GM19468 (cell line): Measurements from ENCODE around the gene MLIP.

Experiments used
- ATAC-seq: cut with Tn5 transposase; IDR thresholded peaks from one replicate; pipeline ENCODE4 v1.9.1; 2021; ENCODE audit warnings: mild to moderate bottlenecking, moderate library complexity, moderate number of reproducible peaks; ENCODE audit not compliant: unreplicated experiment; ENCODE audit errors: extremely low read depth

MLIP gene

DNA sequence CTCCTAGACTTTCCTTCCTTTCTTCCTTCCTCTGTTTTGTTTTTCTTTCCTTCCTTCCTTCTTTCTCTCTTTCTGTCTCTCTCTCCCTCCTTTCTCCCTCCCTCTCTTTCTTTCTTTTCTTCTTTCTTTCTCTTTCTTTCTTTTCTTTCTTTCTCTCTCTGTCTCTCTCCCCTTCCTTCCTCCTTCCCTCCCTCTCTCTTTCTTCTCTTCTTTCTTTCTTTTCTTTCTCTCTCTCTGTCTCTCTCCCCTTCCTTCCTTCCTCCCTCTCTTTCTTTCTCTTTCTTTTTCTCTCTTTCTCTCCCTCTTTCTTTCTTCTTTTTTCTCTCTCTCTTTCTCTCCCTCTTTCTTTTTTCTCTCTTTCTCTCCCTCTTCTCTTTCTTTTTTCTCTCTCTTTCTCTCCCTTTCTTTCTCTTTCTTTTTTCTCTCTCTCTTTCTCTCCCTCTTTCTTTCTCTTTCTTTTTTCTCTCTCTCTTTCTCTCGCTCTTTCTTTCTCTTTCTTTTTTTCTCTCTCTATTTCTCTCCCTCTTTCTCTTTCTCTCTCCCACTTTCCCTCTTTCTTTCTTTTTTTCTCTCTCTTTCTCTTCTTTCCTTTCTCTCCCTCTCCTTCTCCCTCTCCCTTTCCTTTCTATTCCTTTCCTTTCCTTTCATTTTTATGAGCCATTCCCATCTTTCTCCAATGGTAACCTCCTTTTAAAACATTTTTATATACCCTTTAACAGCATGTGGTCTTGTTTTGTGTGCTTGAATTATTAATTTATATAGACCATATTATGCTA, 199.3 kb downstream of the MLIP start:
- ATAC-seq, result no peak

DNA sequence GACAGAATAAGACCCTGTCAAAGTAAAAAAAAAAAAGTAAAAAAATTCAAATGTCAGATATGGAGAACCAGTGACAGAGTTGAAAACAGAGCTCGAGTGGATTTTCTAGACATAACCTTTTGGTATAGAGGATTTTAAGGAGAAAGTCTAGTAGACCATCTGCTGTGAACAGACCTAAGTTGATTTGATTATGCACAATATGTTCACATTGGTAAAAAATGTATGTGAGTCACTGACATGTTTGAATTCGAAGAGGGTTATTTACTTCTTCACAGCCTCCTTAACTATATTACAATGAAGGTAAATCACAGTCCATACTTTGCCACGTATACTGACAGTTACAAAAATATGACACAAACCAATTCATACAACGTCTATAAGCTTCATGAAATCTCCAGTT, 204.4 kb downstream of the MLIP start:
- no peak for ATAC-seq
